Activated CD4-positive, CD25-positive, alpha-beta regulatory T cell treated with anti-CD3 and anti-CD28 coated beads, Interleukin-2, amount 50 U/mL, for 16 hours (primary cell): ENCODE results near the gene PDE7B.

ENCODE experiments used
- DNase-seq: peaks from one replicate; pipeline ENCODE4 v3.0.0-alpha.2; 2020; ENCODE audit warnings: low read depth, low spot score

Gene PDE7B

DNA sequence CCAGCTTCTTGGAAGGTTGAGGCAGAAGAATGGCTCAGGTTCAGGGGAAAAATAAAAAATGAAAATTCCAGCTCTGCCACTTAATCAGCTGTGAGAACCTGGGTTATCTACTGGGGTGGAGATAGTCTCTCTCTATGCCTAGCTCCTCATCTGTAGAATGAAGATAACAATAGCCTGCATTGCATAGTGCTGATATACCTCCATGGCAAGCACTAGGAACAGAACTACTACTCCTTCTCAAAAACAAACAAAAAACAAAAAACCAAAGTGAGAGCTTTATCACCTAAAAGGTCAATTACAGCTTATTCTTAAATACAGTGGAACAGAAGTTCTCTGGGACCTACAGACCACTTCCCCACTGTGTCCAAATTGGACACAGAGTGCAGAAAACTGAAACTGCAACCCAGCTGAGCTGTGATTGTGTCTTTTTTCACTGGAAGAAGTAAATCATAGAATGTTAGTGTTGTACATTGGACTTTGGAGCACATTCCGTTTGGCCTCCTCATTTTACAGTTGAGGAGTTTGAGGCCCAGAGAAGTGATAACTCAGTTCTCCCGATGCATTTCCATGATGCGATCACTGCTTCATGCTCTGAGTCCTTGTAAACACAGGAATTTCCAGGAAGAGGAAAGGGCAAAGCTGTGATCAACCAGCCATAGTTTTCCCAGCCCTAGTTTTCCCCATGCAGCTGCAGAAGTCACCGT lies 375.3 kb downstream of the PDE7B start:
- DNase-seq = no peak

- DNase-seq = no peak
These were observed 377.3 kb downstream of the PDE7B start for GRCh38 chr6:136228814-136229213.

DNA sequence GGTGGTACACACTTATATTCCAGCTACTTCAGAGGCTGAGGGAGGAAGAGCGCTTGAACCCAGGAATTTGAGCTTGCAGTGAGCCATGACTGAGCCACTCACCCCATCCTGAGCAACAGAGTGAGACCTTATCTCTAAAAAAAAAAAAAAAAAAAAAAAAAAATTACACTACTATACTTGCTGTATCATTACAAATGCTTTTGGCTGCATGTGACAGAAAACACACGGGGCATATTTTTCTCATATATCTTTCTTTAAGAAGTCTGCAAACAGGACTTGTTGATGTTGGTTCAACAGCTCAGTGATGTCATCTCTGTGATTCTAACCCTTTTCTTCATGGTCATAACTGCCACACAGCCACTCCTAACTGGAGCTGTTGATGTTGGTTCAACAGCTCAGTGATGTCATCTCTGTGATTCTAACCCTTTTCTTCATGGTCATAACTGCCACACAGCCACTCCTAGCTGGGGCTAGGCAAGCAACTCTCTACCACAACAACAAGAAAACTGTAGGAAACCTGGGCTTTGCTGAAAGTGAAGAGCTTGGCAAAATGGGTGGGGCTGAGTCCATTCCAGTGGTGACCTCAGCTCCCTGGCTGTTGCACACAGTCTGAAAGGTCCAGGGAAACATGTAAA lies 378.8 kb downstream of the PDE7B start:
- no peak for DNase-seq

GRCh38 chr6:136232701-136233100 lies 381.2 kb downstream of the PDE7B start:
- DNase-seq = no peak

- DNase-seq = no peak
These were observed 383.7 kb downstream of the PDE7B start for GRCh38 chr6:136235233-136235564.

GRCh38 chr6:136236466-136237293 lies 385.2 kb downstream of the PDE7B start:
- DNase-seq = no peak

- DNase-seq = no peak
These were observed 392.6 kb downstream of the PDE7B start for GRCh38 chr6:136244061-136244616.
